Measurements from ENCODE around the gene COX6B1.
"Not testable (repeated sequence)": the region's sequence is repeated elsewhere in the genome, so short reads cannot be mapped to it uniquely, and the experiment has no call there.

Gene COX6B1

DNA sequence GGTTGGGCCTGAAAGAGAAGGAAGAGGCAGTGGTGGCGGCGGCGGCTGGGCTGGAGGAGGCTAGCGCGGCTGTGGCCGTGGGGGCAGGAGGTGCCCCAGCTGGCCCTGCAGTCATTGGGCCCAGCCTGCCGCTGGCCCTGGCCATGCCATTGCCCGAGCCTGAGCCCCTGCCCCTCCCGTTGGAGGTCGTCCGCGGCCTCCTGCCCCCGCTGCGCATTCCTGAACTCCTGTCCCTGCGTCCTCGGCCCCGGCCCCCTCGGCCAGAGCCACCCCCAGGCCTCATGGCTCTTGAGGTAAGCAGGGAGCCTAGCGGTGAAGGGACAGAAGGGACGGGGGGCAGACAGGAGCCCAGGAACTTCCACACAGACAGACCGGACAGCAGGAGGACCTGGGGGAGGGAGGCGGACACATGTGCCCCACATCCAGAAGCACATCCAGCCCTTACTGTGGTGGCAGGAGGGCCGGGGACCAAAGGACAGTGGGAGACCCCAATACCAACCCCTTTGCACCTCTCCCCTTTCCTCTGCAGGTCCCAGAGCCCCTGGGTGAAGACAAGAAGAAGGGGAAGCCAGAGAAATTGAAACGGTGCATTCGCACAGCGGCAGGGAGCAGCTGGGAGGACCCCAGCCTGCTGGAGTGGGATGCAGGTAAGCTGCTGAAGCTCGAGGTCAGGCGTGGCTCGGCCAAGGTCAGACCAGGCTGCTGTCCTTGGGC lies 14.2 kb upstream of the COX6B1 start:
- DNase-seq (ENCODE audit: low read depth in 2 of 2) = no peak

DNA sequence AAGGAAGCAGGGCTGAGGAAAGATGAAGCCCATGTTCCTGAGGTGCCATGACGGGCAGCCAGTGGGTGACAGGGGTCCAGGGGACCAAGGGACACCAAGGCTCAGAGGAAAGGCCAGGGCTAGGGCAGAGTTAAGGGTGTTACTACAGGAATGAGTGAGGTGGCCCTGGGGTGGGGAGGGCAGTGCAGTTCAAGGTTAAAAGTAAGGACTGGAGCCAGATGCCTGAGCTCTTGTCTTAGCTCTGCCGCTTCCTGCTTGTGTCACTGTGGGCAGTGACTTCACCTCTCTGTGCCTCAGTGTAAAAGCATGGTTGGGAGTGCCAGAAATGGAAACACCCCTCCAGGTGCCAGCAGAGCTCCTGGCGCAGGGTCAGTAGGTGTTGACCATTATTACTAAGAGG lies 11.5 kb upstream of the COX6B1 start:
- DNase-seq (ENCODE audit: low read depth in 2 of 2) = no peak

DNA sequence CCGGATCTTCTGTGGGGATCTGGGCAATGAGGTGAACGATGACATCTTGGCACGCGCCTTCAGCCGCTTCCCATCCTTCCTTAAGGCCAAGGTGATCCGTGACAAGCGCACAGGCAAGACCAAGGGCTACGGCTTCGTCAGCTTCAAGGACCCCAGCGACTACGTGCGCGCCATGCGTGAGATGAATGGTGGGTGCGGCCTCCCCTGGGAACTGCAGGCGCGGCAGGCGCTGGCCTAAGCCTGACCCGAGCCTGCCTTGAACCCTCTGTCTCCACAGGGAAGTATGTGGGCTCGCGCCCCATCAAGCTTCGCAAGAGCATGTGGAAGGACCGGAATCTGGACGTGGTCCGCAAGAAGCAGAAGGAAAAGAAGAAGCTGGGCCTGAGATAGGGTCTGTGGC lies 11.0 kb upstream of the COX6B1 start:
- no peak for DNase-seq (ENCODE audit: low read depth in 2 of 2)

DNA sequence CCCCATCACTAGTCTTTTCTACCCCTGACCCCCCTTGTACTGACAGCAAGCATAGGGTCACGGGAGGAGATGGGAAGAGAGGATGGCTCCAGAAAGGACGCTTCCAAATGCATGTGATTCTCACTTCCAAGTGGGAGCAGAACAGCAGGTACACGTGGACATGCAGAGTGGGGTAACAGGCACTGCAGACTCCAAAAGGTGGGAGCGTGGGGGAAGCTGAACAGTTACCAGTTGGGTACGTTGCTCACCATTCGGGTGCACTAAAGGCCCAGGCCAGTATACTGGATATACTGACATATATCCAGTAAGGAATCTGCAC lies 8.8 kb upstream of the COX6B1 start:
- no peak for DNase-seq (ENCODE audit: low read depth in 2 of 2)

DNA sequence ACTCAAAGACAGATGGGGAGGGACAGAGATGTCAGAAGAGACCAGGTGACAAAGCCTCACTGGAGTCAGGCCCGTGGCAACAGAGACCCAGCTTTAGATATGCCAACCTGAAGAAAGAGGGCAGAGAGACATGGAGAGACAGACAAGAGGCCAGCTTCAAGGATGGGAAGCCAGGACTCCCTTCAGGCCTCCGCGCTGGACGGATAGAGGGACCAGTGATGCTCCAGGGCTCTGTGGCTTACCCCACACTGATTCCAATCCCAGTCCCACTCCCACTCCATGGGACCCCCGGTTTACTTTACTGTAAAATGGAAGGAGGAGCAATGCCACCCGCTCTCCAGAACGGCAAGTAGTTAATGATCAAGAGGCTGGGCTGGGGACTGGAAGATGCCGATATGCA lies 8.3 kb upstream of the COX6B1 start:
- no peak for DNase-seq (ENCODE audit: low read depth in 2 of 2)

DNA sequence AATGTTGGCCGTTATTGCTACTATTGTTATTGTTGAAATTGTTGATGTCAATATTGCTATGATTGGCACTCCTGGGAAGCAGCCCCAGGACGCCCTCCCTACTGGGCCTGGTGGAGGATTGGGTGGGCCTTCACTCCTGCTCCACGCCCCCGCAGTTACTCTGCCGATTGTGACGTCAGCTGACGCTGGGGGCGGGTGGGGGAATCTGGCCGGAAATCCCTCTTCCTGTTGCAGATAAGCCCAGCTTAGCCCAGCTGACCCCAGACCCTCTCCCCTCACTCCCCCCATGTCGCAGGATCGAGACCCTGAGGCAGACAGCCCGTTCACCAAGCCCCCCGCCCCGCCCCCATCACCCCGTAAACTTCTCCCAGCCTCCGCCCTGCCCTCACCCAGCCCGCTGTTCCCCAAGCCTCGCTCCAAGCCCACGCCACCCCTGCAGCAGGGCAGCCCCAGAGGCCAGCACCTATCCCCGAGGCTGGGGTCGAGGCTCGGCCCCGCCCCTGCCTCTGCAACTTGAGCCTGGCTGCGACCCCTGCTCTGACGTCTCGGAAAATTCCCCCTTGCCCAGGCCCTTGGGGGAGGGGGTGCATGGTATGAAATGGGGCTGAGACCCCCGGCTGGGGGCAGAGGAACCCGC lies 6.5 kb upstream of the COX6B1 start, which contains the start of gene ETV2:
ETV2 (plus strand) TSS at position 231 of the 637 bp plus-strand sequence. CDS start 716 bp downstream, outside the sequence.
- DNase-seq (ENCODE audit: low read depth in 2 of 2) = no peak

DNA sequence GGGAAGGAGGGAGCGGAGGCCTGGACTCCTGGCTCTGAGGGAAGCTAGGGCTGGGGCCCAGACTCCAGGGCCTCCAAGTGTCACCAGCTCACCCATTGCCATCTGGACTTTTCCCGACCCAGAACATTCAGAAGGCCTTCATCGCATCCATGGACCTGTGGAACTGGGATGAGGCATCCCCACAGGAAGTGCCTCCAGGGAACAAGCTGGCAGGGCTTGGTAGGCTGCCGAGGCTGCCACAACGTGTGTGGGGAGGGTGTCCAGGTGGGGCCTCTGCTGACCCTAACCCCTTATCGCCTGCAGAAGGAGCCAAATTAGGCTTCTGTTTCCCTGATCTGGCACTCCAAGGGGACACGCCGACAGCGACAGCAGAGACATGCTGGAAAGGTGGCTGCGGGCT lies 5.8 kb upstream of the COX6B1 start:
- DNase-seq (ENCODE audit: low read depth in 2 of 2) = no peak

DNA sequence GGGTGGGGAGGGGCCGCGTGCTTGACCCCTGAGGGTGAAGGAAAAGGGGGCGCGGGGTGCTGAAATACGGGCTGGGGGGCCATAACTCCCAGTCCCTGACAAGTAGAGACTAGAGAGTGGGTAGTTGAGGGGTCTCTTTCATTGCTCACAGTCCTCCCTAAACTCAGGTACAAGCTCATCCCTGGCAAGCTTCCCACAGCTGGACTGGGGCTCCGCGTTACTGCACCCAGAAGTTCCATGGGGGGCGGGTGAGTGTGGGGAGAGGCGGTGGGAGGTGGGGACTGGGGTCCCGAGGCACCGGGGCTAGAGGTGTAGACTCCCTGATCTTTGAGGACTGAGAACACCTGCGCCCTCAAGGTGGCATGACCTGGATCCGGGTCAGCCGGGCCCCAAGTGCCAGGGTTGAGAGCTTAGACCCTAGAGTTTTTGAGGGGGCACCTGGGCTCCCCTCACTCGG lies 5.3 kb upstream of the COX6B1 start:
- DNase-seq (ENCODE audit: low read depth in 2 of 2) = no peak

DNA sequence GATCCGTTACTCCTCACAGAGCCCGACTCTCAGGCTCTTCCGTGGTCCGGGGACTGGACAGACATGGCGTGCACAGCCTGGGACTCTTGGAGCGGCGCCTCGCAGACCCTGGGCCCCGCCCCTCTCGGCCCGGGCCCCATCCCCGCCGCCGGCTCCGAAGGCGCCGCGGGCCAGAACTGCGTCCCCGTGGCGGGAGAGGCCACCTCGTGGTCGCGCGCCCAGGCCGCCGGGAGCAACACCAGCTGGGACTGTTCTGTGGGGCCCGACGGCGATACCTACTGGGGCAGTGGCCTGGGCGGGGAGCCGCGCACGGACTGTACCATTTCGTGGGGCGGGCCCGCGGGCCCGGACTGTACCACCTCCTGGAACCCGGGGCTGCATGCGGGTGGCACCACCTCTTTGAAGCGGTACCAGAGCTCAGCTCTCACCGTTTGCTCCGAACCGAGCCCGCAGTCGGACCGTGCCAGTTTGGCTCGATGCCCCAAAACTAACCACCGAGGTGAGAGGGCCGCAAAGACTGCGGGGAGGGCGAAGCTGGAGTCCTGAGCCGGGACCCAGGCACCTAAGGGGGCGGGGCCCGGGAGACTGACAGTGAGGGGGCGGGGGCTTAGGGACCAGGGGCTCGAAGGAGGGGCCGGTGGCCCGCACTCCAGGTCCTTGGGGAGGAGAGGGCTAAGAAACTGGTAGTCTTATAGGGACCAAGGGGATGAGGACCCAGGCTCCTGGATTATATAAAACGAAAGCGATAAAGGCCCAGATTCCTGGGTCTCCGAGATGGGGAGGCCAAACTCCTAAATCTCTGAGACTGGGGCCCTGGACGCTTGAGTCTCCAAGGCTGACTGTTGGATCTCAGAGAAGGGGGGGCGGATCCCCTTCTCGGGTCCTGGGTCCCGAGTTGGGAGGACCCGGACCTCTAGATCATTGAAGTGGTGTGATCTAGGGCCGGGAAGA lies 4.6 kb upstream of the COX6B1 start:
- DNase-seq (ENCODE audit: low read depth in 2 of 2) = peak; percentile 58 to 59

DNA sequence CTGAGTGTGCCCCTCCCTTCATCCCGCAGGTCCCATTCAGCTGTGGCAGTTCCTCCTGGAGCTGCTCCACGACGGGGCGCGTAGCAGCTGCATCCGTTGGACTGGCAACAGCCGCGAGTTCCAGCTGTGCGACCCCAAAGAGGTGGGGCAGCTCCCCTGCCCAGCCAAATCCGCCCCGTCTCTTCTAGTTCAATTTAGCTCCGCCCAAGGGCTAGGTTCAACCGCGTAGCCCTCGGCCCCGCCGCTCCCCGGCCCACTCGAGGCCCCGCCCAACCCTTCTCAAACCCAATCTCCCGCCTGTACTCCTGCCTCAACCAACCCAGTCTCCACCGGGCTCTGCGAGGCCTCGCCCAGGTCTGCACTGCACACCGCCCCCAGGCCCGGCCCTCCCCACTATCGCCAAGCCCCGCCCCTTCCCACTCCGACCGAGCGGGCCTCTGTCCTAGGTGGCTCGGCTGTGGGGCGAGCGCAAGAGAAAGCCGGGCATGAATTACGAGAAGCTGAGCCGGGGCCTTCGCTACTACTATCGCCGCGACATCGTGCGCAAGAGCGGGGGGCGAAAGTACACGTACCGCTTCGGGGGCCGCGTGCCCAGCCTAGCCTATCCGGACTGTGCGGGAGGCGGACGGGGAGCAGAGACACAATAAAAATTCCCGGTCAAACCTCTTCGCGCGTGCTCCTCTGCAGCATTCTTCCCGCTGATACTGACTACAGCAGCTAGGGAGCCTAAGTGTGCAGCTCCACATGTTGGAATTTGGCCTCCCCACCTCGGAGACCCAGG lies 3.7 kb upstream of the COX6B1 start:
- peak; percentile 84 to 91 for DNase-seq (ENCODE audit: low read depth in 2 of 2)

DNA sequence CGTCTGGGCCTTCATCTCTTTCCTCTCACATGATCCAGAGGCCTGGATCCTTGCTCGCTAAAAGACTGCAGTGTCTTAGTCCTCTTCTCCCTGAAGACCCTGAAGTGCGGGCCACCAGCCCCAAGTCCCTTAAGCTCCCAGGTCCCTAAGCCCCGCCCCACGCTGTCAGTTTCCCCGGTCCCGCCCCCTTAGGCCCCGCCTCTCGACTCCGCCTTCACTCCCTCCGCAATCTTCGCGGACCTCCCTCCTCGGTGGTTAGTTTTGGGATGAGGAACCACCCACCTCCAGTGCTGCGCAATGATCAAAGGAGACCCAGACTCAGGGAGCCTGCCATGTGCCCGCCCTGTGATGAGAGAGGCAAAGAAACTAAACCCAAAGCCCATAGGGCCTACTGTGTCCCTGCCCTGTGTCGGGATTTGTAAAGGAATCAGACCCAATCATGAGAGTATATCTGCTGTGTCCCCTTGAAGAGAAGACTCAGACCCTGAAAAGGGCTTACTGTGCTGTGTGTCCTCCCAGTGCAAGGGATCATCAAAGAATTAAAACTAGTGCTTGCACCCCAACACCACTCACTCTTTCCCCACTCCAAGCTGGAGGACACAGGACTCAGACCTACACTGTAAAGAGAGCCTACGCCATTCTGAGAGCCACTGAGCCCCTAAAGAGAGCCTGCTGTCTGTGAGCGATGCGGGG lies 3.0 kb upstream of the COX6B1 start:
- DNase-seq (ENCODE audit: low read depth in 2 of 2) = peak in 1 of 2 donors; percentile 60

DNA sequence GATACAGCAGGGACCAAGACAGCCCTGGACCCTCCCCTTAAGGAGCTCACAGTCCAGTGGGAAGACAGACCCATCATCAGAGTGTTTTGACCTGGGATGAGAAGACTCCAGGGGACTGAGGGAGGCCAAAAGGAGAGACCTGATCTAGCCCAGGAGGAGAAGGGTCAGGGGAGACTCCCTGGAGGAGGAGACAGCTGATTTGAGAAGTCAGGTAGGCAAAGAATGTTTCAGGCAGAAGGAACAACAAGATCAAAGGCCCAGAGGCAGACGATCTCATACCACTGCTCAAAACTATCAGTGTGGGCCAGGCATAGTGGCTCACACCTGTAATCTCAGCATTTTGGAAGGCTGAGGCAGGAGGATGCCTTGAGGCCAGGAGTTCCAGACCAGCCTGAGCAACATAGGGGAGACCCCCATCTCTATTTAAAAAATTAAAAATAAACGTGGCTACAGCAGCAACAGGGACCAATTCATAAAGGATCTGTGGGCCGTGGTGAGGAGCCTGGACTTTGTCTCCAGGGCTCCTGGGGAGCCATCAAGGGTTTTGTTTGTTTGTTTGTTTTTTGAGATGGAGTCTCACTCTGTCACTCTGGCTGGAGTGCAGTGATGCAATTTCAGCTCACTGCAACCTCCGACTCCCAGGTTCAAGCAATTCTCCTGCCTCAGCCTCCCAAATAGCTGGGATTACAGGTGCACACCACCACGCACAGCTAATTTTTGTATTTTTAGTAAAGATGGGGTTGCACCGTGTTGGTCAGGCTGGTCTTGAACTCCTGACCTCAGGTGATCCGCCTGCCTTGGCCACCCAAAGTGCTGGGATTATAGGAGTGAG lies 2.2 kb upstream of the COX6B1 start:
- DNase-seq (ENCODE audit: low read depth in 2 of 2) = no peak

DNA sequence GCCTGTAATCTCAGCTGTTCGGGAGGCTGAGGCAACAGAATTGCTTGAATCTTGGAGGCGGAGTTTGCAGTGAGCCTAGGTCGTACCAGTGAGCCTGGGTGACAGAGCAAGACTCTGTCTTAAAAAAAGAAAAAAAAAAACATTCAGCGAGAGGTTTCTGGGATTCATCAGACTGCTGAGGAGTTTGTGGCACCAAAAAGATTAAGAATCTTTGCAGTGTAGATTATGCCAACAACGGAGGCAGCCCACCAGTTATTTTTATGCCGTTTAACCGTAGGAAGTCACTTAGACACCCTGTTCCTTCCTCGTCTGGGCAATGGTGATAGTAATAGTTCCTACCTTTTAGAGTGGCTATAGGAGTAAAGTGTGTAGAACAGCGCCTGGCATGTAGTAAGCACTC lies 2.5 kb downstream of the COX6B1 start:
- no peak for DNase-seq (ENCODE audit: low read depth in 2 of 2)

DNA sequence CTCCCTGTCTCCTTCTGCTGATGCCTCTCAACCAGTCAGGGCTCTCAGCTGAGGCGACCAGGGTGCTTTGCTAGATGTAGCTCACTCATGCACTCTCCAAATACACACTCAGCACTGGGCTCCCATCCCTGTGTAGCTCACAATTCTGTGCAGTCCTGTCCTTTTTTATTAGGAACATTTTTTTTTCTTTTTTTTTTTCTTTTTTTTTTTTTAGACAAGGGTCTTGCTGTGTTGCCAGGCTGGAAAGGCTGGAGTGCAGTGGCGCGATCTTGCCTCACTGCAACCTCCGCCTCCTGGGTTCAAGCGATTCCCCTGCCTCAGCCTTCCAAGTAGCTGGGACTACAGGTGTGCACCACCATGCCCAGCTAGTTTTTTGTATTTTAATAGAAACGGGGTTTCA lies 6.7 kb downstream of the COX6B1 start:
- not testable (repeated sequence) for DNase-seq (ENCODE audit: low read depth in 2 of 2)

DNA sequence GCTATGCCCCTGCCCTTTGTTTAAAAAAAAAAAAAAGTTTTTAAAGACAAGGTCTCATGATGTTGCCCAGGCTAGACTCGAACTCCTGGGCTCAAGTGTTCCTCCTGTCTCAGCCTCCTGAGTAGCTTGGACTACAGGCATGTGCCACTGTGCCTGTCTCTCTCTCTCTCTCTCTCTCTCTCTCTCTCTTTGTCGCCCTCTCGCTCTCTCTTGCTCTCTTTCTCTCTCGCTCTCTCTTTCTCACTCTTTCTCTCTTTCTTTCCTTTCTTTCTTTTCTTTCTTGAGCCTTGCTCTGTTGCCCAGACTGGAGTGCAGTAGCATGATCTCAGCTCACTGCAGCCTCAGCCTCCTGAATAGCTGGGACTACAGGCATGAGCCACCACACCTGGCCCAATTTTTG lies 7.5 kb downstream of the COX6B1 start:
- no peak for DNase-seq (ENCODE audit: low read depth in 2 of 2)

DNA sequence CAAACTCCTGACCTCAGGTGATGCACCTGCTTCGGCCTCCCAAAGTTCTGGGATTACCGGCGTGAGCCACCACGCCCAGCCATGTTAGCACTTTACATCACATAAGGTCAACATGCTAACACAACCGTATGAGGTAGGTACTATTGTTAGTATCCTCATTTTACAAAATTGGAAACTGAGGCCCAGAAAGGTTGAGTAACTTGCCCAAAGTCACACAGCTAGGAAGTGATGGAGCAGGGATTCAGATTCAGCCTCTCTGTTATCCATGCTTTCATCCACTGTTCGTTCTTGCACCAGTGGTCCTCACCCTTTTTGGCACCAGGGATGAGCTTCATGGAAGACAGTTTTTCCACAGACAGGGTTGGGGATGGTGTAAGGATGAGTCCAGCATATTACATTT lies 8.6 kb downstream of the COX6B1 start:
- DNase-seq (ENCODE audit: low read depth in 2 of 2) = no peak

DNA sequence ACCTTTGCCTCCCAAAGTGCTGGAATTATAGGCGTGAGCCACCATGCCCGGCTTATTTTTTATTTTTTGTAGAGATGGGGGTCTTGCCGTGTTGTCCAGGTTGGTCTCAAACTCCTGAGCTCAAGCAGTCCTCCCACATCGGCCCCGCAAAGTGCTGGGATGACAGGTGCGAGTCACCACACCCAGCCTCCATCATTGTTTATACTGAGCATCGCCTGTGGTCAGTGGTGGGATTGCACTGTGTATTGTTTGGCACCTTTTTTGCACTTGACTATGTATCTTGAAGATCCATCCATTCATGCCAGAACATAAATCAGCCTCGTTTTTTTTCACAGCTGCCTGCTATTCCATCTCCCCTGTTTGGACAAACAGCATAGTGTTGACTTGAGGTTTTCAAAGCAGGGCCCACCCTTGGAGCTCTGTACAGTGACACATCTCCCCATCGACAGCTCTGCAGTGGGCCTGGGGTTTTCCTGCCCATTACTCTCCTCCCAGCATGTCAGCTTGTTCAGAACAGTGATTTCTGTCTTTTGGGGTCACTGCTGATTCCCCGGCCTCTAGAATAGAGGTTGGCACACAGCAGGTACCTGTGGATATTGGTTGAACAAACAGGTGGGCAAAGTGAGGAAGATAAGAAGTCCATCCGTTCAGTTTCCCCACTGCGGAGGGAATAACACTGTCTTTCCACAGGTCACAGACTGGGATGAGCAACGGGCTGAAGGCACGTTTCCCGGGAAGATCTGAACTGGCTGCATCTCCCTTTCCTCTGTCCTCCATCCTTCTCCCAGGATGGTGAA lies 10.0 kb downstream of the COX6B1 start:
- DNase-seq (ENCODE audit: low read depth in 2 of 2) = no peak

DNA sequence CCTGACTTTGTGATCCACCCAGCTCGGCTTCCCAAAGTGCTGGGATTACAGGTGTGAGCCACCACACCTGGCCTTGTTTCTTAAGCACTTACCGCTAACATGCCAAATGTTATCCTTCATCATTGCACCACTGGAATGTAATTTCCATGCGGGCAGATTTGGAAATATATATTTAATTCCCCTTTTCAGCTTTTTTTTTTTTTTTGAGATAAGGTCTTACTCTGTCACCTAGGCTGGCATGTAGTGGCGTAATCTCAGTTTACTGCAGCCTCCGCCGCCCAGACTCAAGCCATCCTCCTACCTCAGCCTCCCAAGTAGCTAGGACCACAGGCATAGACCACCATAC lies 13.8 kb downstream of the COX6B1 start:
- DNase-seq (ENCODE audit: low read depth in 2 of 2) = no peak

DNA sequence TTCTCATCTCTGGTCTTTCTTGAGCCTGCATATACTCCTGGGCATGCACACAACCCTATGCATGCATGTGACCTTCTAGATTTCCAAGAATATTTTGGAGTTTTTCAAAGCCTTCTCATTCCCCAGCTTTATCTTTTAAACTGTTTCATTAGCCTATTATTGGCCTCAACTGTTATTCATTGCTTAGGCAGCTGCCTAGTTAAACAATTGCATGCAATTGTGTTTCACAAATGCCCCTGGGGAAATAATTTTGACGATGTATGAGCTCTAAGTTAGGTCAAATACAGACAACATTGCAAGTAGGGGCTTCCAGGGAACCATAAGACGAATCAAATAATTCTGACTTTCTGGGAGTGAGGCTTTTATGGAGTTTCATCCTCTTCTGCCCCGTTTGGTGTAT lies 15.9 kb downstream of the COX6B1 start:
- DNase-seq (ENCODE audit: low read depth in 2 of 2) = no peak

DNA sequence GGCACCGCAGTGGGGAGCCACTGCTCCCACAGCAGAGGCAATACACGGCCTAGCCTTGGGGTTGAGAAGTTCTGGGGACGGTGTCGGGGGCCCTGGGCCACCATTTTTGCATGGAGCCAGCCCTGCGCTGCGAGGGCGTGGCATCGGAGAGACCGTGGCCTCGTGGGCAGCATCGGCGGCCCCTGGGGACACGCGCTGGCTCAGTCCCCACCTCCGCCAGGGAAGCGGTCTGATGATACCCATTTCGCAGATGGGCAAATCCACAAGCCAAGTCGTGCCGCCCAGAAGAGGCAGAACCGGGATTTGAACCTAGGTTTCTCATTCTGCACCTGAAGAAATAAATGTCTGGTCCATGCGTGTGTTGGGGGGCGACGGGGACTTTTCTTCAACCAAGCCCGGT lies 17.0 kb downstream of the COX6B1 start:
- DNase-seq (ENCODE audit: low read depth in 2 of 2) = no peak
